ENCODE results near the gene CACNA1D.

CACNA1D gene

DNA sequence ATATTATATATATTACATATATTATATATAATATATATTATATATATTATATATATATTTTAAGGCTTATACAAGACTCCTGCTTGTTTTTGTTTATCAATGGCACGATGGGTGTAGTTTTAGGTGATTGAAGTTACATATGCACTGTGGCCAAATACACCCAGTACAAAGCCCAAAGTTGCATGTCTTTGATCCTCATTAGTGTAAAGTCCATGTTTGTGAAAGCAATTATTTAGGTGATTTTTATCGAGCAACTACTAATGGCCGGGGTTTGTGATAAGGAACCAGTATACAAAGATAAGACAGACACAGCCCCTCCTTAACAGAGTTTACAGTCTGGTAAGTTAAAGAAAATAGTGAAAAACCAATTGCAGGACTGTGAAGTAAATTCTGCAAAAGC is 197.5 kb downstream of the CACNA1D start:
- Histone ChIP-seq H3K9me3 (ENCODE audit: insufficient read depth, low read length) (no peaks in the 10 kb centered on the region), H3K4me2 (ENCODE audit: low read length) (no peak overlapping the region), H3K27me3 (ENCODE audit: low read depth, low read length) (no peaks in the 10 kb centered on the region; the same call in 1 of the 2 replicates), H4K20me1 (ENCODE audit: insufficient read depth, low read length) (no peaks in the 10 kb centered on the region), H3K4me1 (ENCODE audit: low read length) (peaks cover 10% of the 10 kb centered on the region), H3K79me2 (ENCODE audit: low read length) (no peaks in the 10 kb centered on the region), H3K9ac (ENCODE audit: low read length) (no peak overlapping the region), H3K27ac (ENCODE audit: low read length) (no peak overlapping the region), H3K4me3 (ENCODE audit: low read length) (no peak overlapping the region), H2AFZ (ENCODE audit: low read depth, low read length) (no peak overlapping the region), H3K36me3 (replicated peaks; ENCODE audit: low read depth, low read length) (no peaks in the 10 kb centered on the region)
- TF ChIP-seq EZH2phosphoT487 (IDR thresholded peaks at IDR 0.05; ENCODE audit: low read depth), result no peak
- TF ChIP-seq, protein P1, sequence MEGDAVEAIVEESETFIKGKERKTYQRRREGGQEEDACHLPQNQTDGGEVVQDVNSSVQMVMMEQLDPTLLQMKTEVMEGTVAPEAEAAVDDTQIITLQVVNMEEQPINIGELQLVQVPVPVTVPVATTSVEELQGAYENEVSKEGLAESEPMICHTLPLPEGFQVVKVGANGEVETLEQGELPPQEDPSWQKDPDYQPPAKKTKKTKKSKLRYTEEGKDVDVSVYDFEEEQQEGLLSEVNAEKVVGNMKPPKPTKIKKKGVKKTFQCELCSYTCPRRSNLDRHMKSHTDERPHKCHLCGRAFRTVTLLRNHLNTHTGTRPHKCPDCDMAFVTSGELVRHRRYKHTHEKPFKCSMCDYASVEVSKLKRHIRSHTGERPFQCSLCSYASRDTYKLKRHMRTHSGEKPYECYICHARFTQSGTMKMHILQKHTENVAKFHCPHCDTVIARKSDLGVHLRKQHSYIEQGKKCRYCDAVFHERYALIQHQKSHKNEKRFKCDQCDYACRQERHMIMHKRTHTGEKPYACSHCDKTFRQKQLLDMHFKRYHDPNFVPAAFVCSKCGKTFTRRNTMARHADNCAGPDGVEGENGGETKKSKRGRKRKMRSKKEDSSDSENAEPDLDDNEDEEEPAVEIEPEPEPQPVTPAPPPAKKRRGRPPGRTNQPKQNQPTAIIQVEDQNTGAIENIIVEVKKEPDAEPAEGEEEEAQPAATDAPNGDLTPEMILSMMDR (IDR thresholded peaks at IDR 0.05; ENCODE audit: low read depth, low read length), result no peak

DNA sequence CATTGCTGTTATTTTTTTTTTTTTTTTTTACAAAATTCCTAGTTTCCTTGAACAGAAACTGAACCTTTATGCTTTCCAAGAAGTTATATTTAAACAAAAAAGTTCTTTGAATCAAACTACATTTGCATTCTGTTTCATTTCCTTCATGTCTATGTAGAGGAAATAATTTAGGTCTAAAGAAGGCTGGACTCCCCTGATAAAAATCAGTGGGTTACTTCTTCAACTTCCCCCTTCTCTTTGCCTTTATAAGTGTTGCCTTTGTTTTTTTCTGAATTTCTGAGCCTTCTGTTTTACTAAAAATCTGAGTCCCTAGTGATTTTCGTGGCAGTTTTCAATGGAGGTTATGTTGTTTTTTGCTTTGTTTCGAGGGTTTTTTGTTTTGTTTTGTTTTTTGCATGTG is 199.0 kb downstream of the CACNA1D start:
- Histone ChIP-seq H3K4me2 (ENCODE audit: low read length) (peak overlapping the region; percentile 23), H2AFZ (ENCODE audit: low read depth, low read length) (no peak overlapping the region), H3K9me3 (ENCODE audit: insufficient read depth, low read length) (no peaks in the 10 kb centered on the region), H3K9ac (ENCODE audit: low read length) (no peak overlapping the region), H3K4me3 (ENCODE audit: low read length) (no peak overlapping the region), H3K36me3 (replicated peaks; ENCODE audit: low read depth, low read length) (no peaks in the 10 kb centered on the region), H3K4me1 (ENCODE audit: low read length) (peaks cover 10% of the 10 kb centered on the region), H4K20me1 (ENCODE audit: insufficient read depth, low read length) (no peaks in the 10 kb centered on the region), H3K79me2 (ENCODE audit: low read length) (no peaks in the 10 kb centered on the region), H3K27me3 (ENCODE audit: low read depth, low read length) (no peaks in the 10 kb centered on the region; the same call in 1 of the 2 replicates), H3K27ac (ENCODE audit: low read length) (no peak overlapping the region)
- TF ChIP-seq, protein P1 (IDR thresholded peaks at IDR 0.05; ENCODE audit: low read depth, low read length), result no peak
- no peak for TF ChIP-seq EZH2phosphoT487 (IDR thresholded peaks at IDR 0.05; ENCODE audit: low read depth)

DNA sequence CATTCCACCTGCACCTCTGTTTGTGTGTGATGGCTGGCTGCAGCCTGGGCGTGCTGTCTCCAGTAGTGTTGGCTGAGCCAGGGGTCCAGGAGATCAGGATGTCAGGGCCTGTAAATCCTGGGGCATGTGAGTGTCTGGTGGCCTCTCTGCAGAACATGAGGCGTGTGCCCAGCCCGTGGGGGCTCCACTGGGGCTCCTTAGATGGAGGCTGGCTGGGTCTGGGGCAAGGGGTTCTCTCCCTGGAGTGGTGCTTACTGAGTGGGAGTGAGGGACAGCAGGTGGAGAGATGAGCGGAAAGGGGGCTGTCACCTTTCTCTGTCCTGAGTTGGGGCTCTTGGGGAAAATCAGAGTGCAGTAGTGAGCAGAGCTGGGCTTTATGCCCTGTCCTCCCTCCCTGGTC is 199.6 kb downstream of the CACNA1D start:
- Histone ChIP-seq H3K9me3 (ENCODE audit: insufficient read depth, low read length) (no peaks in the 10 kb centered on the region), H3K36me3 (replicated peaks; ENCODE audit: low read depth, low read length) (no peaks in the 10 kb centered on the region), H3K4me2 (ENCODE audit: low read length) (no peak overlapping the region), H2AFZ (ENCODE audit: low read depth, low read length) (no peak overlapping the region), H3K27me3 (ENCODE audit: low read depth, low read length) (no peaks in the 10 kb centered on the region; the same call in 1 of the 2 replicates), H3K79me2 (ENCODE audit: low read length) (no peaks in the 10 kb centered on the region), H3K4me1 (ENCODE audit: low read length) (peaks cover 10% of the 10 kb centered on the region), H4K20me1 (ENCODE audit: insufficient read depth, low read length) (no peaks in the 10 kb centered on the region), H3K9ac (ENCODE audit: low read length) (no peak overlapping the region), H3K27ac (ENCODE audit: low read length) (no peak overlapping the region), H3K4me3 (ENCODE audit: low read length) (no peak overlapping the region)
- TF ChIP-seq, protein P1 (IDR thresholded peaks at IDR 0.05; ENCODE audit: low read depth, low read length), result no peak
- no peak for TF ChIP-seq EZH2phosphoT487 (IDR thresholded peaks at IDR 0.05; ENCODE audit: low read depth)

DNA sequence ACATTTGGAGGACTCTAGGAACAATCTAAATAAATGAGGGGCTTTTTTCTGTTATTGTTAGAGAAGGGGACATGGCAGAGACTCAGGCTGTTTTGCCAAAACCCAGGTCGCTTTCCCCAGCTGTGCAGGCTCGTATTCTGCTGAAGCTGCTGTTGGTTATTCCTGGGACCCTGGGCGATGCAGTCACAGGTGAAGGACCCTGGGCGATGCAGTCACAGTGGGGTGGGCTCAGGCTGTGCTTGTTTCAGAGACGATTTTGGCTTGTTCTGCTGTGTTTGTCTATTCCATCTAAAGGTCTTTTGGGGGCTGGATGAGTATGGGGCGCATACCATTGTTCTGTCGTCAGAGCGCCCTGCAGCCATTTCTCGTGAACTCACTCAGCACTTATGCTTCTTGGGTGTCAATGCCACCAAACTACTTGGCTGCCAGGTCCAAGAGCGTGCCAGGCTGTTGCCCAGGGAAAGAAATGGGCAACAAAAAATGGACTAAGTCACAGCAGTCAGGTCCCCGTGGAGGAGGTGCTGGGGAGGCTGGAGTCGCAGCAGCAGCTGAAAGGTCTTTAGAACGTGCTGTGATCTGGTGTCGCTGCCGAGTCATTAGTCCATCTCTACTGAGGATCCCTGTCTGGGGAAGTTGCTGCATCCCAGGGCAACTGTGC is 200.4 kb downstream of the CACNA1D start:
- H3K9me3 ChIP-seq (ENCODE audit: insufficient read depth, low read length), result no peaks in the 10 kb centered on the region
- no peak overlapping the region for H3K27ac ChIP-seq (ENCODE audit: low read length)
- H3K36me3 ChIP-seq (replicated peaks; ENCODE audit: low read depth, low read length), result no peaks in the 10 kb centered on the region
- no peaks in the 10 kb centered on the region for H4K20me1 ChIP-seq (ENCODE audit: insufficient read depth, low read length)
- no peaks in the 10 kb centered on the region; the same call in 1 of the 2 replicates for H3K27me3 ChIP-seq (ENCODE audit: low read depth, low read length)
- H2AFZ ChIP-seq (ENCODE audit: low read depth, low read length), result no peak overlapping the region
- peaks cover 10% of the 10 kb centered on the region for H3K4me1 ChIP-seq (ENCODE audit: low read length)
- H3K4me3 ChIP-seq (ENCODE audit: low read length), result no peak overlapping the region
- H3K79me2 ChIP-seq (ENCODE audit: low read length), result no peaks in the 10 kb centered on the region
- TF ChIP-seq EZH2phosphoT487 (IDR thresholded peaks at IDR 0.05; ENCODE audit: low read depth), result no peak
- TF ChIP-seq, protein P1 (IDR thresholded peaks at IDR 0.05; ENCODE audit: low read depth, low read length), result no peak
- no peak overlapping the region for H3K4me2 ChIP-seq (ENCODE audit: low read length)
- H3K9ac ChIP-seq (ENCODE audit: low read length), result no peak overlapping the region

All from OCI-LY3 (cell line).